BE2C (cell line): ENCODE data around the gene HMGA1. TPM values are rescaled to one million over a fixed set of nuclear protein-coding genes. Genes with fewer than 3 reads are reported as not detected.

Experiments used
- DNase-seq: peaks from one replicate; pipeline ENCODE4 v3.0.0-alpha.2; 2020
- H3K27me3 ChIP-seq: fragments of 250-450 bp; sonication (Bioruptor Pico); 2 replicates; pipeline ENCODE4 v1.5.1; 2020; ENCODE audit warnings: mild to moderate bottlenecking
- H3K36me3 ChIP-seq: fragments of 250-450 bp; sonication (Bioruptor Pico); 2 replicates; pipeline ENCODE4 v1.5.1; 2020; ENCODE audit warnings: mild to moderate bottlenecking
- H3K4me1 ChIP-seq: fragments of 250-450 bp; sonication (Bioruptor Pico); 2 replicates; pipeline ENCODE4 v1.5.1; 2020
- H3K4me3 ChIP-seq: 2 replicates; pipeline ENCODE4 v1.5.1; 2011; ENCODE audit warnings: low read depth, low read length
- H3K9me3 ChIP-seq: fragments of 250-450 bp; sonication (Bioruptor Pico); 2 replicates; pipeline ENCODE4 v1.5.1; 2020
- CTCF ChIP-seq: IDR thresholded peaks from 2 replicates; pipeline ENCODE4 v1.5.1; 2012; ENCODE audit warnings: mild to moderate bottlenecking, low read depth, low read length
- polyA plus RNA-seq: library from polyadenylated mRNA; unstranded; fragments of >200 nt; gene quantifications from one replicate; pipeline ENCODE4 v1.2.1, GENCODE V29; 2012; ENCODE audit warnings: low read depth, missing spikeins; ENCODE audit not compliant: insufficient read length, insufficient read depth

HMGA1 gene, protein sequence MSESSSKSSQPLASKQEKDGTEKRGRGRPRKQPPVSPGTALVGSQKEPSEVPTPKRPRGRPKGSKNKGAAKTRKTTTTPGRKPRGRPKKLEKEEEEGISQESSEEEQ
- 155 TPM for polyA plus RNA-seq

GRCh38 chr6:34236443-34237315 lies at the start of gene HMGA1:
Gene HMGA1 (plus strand): TSS chr6:34236873. CDS start chr6:34240781, 3,908 bp downstream.
- Histone ChIP-seq H3K36me3 (peaks cover 16% of the 10 kb centered on the region), H3K9me3 (no peaks in the 10 kb centered on the region), H3K27me3 (no peaks in the 10 kb centered on the region), H3K4me3 (peak within 1 kb of the TSS; percentile 87), H3K4me1 (no peaks in the 10 kb centered on the region)
- DNase-seq, result peak; percentile 97
- TF ChIP-seq CTCF, result no peak

DNA sequence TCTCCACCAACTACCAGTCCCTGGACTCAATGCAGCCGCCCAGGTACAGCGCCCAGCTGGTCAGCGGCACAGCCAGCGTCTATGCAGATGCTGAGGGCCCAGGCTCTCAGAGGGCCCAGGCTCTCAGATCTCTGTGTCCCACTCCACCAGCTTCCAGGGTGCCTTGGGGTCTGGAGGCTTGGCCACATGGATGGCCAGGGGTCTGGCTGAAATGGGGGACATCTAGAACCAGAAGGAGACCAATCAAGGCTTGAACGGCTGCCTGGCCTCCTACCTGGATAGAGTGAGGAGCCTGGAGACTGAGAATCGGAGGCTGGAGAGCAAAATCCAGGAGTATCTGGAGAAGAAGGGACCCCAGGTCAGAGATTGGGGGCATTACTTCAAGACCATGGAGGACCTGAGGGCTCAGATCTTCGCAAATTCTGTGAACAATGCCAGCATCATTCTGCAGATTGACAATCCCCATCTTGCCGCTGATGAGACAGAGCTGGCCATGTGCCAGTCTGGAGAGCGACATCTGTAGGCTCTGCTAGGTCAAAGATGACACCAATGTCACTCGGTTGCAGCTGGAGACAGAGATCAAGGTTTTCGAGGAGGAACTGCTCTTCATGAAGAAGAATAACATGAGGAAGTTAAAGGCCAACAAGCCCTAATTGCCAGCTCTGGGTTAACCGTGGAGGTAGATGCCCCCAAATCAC lies 46.7 kb upstream of the HMGA1 start:
- Histone ChIP-seq H3K36me3 (no peaks in the 10 kb centered on the region), H3K4me3 (no peak overlapping the region), H3K27me3 (no peaks in the 10 kb centered on the region), H3K9me3 (no peaks in the 10 kb centered on the region), H3K4me1 (no peaks in the 10 kb centered on the region)
- DNase-seq, result peak; percentile 57
- no peak for TF ChIP-seq CTCF

DNA sequence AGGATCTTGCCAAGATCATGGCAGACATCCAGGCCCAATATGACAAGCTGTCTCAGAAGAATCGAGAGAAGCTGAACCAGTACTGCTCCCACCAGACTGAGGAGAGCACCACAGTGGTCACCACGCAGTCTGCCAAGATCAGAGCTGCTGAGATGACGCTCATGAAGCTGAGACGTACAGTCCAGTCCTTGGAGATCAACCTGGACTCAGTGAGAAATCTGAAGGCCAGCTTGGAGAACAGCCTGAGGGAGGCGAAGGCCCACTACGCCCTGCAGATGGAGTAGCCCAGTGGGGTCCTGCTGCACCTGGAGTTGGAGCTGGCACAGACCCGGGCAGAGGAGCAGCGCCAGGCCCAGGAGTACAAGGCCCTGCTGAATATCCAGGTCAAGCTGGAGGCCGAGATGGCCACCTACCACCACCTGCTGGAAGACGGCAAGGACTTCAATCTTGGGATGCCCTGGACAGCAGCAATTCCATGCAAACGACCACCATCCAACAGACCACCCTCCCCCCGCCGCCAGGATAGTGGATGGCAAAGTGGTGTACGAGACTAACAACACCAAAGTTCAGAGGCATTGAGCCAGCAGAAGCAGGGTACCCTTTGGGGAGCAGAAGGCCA lies 46.1 kb upstream of the HMGA1 start:
- TF ChIP-seq CTCF, result no peak
- Histone ChIP-seq H3K4me1 (no peaks in the 10 kb centered on the region), H3K9me3 (no peaks in the 10 kb centered on the region), H3K36me3 (no peaks in the 10 kb centered on the region), H3K27me3 (no peaks in the 10 kb centered on the region), H3K4me3 (no peak overlapping the region)
- DNase-seq, result no peak

- no peak overlapping the region for H3K4me3 ChIP-seq
- no peak for DNase-seq
- no peak for TF ChIP-seq CTCF
- no peaks in the 10 kb centered on the region for H3K9me3 ChIP-seq
- H3K27me3 ChIP-seq, result no peaks in the 10 kb centered on the region
- no peaks in the 10 kb centered on the region for H3K36me3 ChIP-seq
- no peaks in the 10 kb centered on the region for H3K4me1 ChIP-seq
These were observed 41.9 kb upstream of the HMGA1 start for GRCh38 chr6:34194772-34195171.

GRCh38 chr6:34195726-34196115 lies 41.0 kb upstream of the HMGA1 start:
- no peak for DNase-seq
- peak overlapping the region; percentile 65 for H3K4me3 ChIP-seq
- no peaks in the 10 kb centered on the region for H3K36me3 ChIP-seq
- H3K27me3 ChIP-seq, result no peaks in the 10 kb centered on the region
- no peaks in the 10 kb centered on the region for H3K4me1 ChIP-seq
- TF ChIP-seq CTCF, result no peak
- no peaks in the 10 kb centered on the region for H3K9me3 ChIP-seq
